Neutrophil (primary cell): Measurements from ENCODE around the gene ASB13.

Experiments
- H3K27ac ChIP-seq: fragments of 200-600 bp; sonication (generic); 2 replicates; pipeline ENCODE4 v1.5.1; 2016; ENCODE audit warnings: mild to moderate bottlenecking, moderate library complexity
- H3K27me3 ChIP-seq: fragments of 200-600 bp; sonication (generic); 2 replicates; pipeline ENCODE4 v1.6.0; 2016; ENCODE audit warnings: mild to moderate bottlenecking
- H3K36me3 ChIP-seq: fragments of 200-600 bp; sonication (generic); 2 replicates; pipeline ENCODE4 v1.5.1; 2017
- H3K4me1 ChIP-seq, 2 experiments: fragments of 200-600 bp in 1 of 2; sonication (generic) in 1 of 2; 1 replicate in 1 of 2; 2 replicates in 1 of 2; pipeline versions ENCODE4 v1.5.1 to v1.6.1; 2013 to 2016; ENCODE audit warnings: low read depth in 1 of 2, low read length in 1 of 2, mild to moderate bottlenecking in 1 of 2, moderate library complexity in 1 of 2; ENCODE audit not compliant: control insufficient read depth in 1 of 2, insufficient read depth in 1 of 2
- H3K4me3 ChIP-seq, 2 experiments: fragments of 200-600 bp in 1 of 2; sonication (generic) in 1 of 2; 1 replicate in 1 of 2; 2 replicates in 1 of 2; pipeline ENCODE4 v1.5.1; 2013 to 2016; ENCODE audit warnings: low read depth in 1 of 2, low read length in 1 of 2, mild to moderate bottlenecking in 1 of 2, moderate library complexity in 1 of 2
- H3K9me3 ChIP-seq: fragments of 200-600 bp; sonication (generic); 2 replicates; pipeline ENCODE4 v1.5.1; 2016
- TF ChIP-seq, protein P1 (sequence below): fragments of 200-600 bp; sonication (generic); IDR thresholded peaks from 2 replicates; pipeline ENCODE4 v1.5.1; 2016; ENCODE audit warnings: antibody characterized with exemption

ASB13 gene

DNA sequence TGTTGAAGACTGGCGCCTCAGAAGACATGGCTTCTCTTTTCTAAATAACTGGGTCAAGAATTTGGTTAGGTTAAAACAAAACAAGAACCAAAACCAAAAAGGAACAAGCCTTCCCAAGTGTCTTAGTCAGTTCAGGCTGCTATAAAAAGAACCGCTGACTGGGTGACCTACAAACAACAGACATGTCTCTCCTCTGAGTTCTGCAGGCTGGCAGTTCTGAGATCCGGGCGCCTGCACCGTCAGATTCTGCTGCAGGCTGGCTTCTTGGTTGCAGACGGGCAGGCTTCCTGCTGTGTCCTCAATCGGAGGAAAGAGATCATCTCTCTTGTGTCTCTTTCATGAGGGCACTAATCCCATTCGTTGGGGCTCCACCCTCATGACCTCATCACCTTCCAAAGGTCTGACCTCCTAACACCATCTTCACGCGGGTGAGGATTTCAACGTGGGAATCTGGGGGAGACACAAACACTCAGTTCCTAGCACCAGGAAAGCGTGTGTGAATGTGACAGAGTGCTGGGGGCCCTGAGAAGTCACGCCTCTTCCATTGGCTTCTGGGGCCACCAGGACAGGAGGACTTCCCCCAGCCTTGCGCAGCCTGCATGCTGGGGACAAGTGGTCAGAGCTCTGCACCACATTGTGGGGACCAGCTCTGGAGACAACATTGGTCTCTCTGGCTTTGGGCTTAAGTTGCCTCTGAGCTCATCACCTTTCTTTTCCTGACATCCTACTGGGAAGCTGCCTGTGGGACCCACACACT lies 63.1 kb downstream of the ASB13 start:
- Histone ChIP-seq H3K27ac (no peak overlapping the region), H3K4me3 (no peak overlapping the region), H3K27me3 (no peaks in the 10 kb centered on the region), H3K36me3 (no peaks in the 10 kb centered on the region), H3K4me1 (no peaks in the 10 kb centered on the region), H3K9me3 (no peaks in the 10 kb centered on the region)
- TF ChIP-seq, protein P1, sequence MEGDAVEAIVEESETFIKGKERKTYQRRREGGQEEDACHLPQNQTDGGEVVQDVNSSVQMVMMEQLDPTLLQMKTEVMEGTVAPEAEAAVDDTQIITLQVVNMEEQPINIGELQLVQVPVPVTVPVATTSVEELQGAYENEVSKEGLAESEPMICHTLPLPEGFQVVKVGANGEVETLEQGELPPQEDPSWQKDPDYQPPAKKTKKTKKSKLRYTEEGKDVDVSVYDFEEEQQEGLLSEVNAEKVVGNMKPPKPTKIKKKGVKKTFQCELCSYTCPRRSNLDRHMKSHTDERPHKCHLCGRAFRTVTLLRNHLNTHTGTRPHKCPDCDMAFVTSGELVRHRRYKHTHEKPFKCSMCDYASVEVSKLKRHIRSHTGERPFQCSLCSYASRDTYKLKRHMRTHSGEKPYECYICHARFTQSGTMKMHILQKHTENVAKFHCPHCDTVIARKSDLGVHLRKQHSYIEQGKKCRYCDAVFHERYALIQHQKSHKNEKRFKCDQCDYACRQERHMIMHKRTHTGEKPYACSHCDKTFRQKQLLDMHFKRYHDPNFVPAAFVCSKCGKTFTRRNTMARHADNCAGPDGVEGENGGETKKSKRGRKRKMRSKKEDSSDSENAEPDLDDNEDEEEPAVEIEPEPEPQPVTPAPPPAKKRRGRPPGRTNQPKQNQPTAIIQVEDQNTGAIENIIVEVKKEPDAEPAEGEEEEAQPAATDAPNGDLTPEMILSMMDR, result no peak

DNA sequence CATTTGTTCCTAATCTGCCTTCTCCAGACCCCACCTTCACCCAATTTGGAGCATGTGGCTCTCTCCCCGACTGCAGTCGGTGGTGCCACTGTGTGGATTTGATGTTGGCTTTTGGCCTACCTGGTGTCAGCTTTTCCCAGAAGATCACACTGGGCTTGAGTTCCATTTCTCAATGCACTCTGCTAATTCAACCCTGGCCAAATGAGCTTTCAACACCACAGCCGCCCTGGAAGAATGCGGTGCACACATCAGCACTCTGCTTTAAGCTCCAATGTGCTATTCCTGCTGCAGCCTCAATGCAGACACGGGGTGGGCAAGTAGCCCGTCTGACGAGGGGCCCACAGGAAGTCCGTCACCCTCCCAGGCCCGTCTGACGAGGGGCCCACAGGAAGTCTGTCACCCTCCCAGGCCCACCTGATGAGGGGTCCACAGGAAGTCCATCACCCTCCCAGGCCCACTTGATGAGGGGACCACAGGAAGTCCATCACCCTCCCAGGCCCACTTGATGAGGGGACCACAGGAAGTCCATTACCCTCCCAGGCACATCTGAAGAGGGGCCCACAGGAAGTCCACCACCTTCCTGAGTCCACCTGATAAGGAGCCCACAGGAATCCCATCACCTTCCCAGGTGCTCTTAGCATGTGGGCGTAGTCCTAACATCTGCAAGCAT lies 64.4 kb downstream of the ASB13 start:
- H3K27me3 ChIP-seq, result no peaks in the 10 kb centered on the region
- TF ChIP-seq, protein P1, result no peak
- H3K4me3 ChIP-seq, result no peak overlapping the region
- no peak overlapping the region for H3K27ac ChIP-seq
- H3K36me3 ChIP-seq, result no peaks in the 10 kb centered on the region
- no peaks in the 10 kb centered on the region for H3K9me3 ChIP-seq
- H3K4me1 ChIP-seq, result no peaks in the 10 kb centered on the region

DNA sequence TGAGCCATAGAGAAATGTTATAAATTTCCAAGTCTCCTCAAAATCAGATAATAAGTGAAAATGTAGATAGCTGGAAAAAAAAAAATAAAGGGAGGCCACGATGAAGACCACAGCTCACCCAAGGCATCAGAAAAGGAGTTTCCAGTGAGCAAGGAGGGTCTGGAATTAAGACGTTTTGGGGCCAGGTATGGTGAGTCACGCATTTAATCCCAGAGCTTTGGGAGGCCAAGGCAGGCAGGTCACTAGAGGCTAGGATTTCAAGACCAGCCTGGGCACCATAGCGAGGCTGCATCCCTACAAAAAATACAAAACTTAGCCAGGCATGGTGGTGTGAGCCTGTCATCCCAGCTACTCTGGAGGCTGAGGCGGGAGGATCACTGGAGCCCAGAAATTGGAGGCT lies 65.5 kb downstream of the ASB13 start:
- Histone ChIP-seq H3K4me1 (no peaks in the 10 kb centered on the region), H3K27me3 (peaks cover 6% of the 10 kb centered on the region), H3K36me3 (no peaks in the 10 kb centered on the region), H3K27ac (no peak overlapping the region), H3K9me3 (no peaks in the 10 kb centered on the region), H3K4me3 (no peak overlapping the region)
- TF ChIP-seq, protein P1, result no peak

DNA sequence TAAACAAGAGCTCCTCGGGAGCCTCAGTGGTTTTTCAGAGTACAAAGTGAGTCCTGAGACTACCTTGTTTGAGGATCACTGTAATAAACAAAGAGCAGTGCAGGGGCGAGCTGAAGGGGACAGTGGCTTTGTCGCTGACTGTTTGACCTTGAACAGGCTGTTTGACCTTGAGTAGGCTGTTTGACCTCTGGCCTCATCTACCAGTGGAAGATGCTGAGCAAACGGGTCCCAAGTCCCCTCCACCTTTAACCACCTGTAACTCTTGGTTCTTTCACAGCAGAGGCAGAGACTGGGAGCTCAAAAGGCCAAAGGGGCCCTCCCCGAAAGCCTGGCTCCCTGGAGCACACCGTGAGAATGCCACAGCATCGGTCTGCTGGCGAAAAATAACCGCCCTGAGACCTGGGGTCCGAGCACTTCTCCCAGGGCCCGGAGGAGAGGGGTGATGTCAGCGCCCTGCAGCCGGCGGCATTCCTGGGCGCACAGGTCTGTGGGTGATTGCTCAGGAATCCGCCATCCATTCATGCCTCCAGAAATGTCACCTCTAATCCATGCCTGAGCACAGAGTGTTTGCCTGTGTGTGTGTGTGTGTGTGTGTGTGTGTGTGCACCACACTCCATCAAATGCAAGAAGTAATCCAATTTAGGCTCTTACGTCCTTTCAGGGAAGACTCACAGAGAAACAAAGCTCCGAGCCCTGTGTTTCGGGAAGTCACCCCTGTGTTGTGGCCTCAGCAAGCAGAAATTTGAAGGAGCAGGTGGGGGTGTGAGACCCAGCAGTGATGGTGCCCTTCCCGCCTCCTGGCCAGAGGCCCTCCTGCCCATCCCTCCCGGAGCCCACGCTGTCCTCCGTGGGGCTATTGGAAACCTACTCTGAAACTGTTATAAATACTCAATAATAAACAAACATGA lies 66.5 kb downstream of the ASB13 start:
- Histone ChIP-seq H3K9me3 (no peaks in the 10 kb centered on the region), H3K27me3 (peaks cover 16% of the 10 kb centered on the region), H3K4me3 (no peak overlapping the region), H3K27ac (no peak overlapping the region), H3K4me1 (no peaks in the 10 kb centered on the region), H3K36me3 (no peaks in the 10 kb centered on the region)
- TF ChIP-seq, protein P1, result no peak

DNA sequence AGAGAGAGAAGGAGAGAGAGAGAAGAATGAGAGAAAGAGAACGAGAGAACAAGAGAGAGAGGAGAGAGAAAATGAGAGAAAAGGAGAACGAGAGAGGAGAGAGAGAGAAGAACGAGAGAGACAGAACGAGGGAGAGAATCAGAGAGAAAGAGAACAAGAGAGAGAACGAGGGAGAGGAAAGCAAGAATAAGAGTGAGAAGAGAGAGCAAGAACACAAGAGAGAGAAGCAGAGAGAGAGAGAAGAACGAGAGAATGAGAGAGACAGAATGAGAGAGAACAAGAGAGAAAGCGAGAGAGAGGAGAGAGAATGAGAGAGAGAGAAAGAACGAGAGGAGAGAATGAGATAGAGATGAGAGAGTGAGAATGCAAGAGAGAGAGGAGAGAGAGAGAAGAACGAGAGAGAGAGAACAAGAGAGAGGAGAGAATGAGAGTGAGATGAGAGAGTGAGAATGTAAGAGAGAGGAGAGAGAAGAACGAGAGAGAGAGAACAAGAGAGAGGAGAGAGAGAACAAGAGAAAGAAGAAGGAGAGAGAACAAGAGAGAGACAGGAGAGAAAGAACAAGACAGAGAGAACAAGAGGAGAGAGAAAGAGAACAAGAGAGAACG lies 68.2 kb downstream of the ASB13 start:
- Histone ChIP-seq H3K36me3 (no peaks in the 10 kb centered on the region), H3K4me1 (no peaks in the 10 kb centered on the region), H3K27me3 (peaks cover 30% of the 10 kb centered on the region), H3K27ac (no peak overlapping the region), H3K4me3 (no peak overlapping the region), H3K9me3 (no peaks in the 10 kb centered on the region)
- TF ChIP-seq, protein P1, result no peak
